Activated naive CD4-positive, alpha-beta T cell treated with anti-CD3 and anti-CD28 coated beads for 36 hours (primary cell): Measurements from ENCODE around the gene EOGT. TPM values are rescaled to one million over a fixed set of nuclear protein-coding genes. Genes with fewer than 3 reads are reported as not detected.

Experiments used
- CTCF ChIA-PET: fragments of 350-600 bp; sonication (Branson Sonifier 250); formaldehyde crosslinking; loops from one replicate; lab custom pipeline; 2021; ENCODE audit warnings: antibody characterized with exemption; lab: Charles Lee
- DNase-seq: peaks from one replicate; pipeline ENCODE4 v3.0.0-alpha.2; 2020
- H3K27ac Mint-ChIP-seq: one replicate; pipeline ENCODE4 v1.8.0; 2021; ENCODE audit warnings: mild to moderate bottlenecking, mixed read lengths
- H3K27me3 Mint-ChIP-seq: one replicate; pipeline ENCODE4 v1.8.0; 2021; ENCODE audit warnings: low read depth, mixed read lengths
- H3K36me3 Mint-ChIP-seq: one replicate; pipeline ENCODE4 v1.8.0; 2021; ENCODE audit warnings: low read depth, mixed read lengths
- H3K4me1 Mint-ChIP-seq: one replicate; pipeline ENCODE4 v1.8.0; 2021; ENCODE audit warnings: low read depth, mixed read lengths
- H3K4me3 Mint-ChIP-seq: one replicate; pipeline ENCODE4 v1.8.0; 2021; ENCODE audit warnings: mild to moderate bottlenecking, moderate library complexity, mixed read lengths
- H3K9me3 Mint-ChIP-seq: one replicate; pipeline ENCODE4 v1.8.0; 2021; ENCODE audit warnings: mixed read lengths
- intact Hi-C: fragments of 100-400 bp; cut with micrococcal nuclease; formaldehyde crosslinking; loops from one replicate; pipeline ENCODE4 v1.15.1; 2023
- total RNA-seq, 2 experiments: library from RNA; stranded (reverse); gene quantifications; one replicate each; pipeline ENCODE4 v1.2.3, GENCODE V29; 2021

The EOGT gene
- total RNA-seq, 2 experiments from 2014 or later: 4.8 TPM

DNA sequence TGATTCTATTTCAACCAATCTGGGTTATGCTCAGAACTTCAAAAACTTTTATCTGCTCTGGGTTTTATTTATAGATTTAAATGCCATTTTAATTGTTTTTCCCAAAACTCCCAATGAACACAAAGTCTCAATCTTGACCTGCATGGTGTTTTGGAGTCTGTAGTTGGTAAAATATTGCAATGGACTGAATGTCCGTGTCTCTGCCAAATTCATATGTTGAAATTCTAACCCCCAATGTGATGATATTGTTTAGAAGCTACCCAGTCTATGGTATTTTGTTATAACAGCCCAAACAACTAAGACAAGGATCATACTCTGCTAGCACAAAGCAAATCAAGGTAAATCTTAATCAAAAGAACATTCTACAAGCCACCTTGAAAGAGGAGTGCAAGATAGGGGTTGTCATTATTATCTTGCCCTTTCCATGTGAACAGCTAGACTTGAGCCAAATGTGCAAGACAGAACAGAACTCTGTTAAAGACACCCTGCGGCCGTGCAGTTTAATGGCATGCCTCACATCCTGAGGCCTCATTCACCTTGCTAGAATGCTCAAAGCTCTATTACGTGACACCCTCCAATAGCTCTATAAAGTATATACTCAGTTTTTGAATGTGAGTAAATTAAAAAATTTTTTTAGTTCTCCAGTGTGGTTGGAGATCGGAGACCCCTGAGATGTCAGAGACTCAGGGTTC is 7.5 kb downstream of the EOGT start:
- Mint-ChIP-seq H3K36me3 (peaks cover 16% of the 10 kb centered on the region), H3K27me3 (no peaks in the 10 kb centered on the region), H3K9me3 (no peaks in the 10 kb centered on the region), H3K27ac (no peak overlapping the region), H3K4me3 (no peak overlapping the region), H3K4me1 (no peaks in the 10 kb centered on the region)
- intact Hi-C loops: no loop called here
- no peak for DNase-seq
- CTCF ChIA-PET: interaction anchor here (0.6 kb wide), 1 partner anchor 92 kb away, joined by 3 read pairs; no protein-coding TSS in a partner anchor

GRCh38 chr3:69005071-69005790 is 8.3 kb downstream of the EOGT start:
- no peaks in the 10 kb centered on the region for H3K9me3 Mint-ChIP-seq
- no peak for DNase-seq

DNA sequence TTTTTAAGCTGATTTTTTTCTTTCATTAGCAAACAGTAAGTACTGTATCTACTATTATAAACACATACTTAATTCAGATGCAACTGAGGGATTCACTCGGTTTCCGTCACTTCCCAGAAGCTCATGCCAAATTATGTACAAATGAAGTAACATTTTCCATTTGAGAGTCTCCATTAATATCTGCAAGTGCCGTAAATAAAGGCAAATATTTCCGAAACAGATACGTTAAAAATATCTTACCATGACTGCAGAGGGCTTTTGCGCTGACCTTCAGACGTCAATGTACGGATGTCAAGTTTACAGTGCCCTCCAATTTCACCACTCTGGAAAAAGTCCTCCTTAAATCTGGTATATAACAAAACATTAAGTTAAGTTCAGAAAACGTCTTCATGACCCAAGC is 9.3 kb downstream of the EOGT start:
- Mint-ChIP-seq H3K36me3 (peaks cover 18% of the 10 kb centered on the region), H3K9me3 (no peaks in the 10 kb centered on the region), H3K4me1 (no peaks in the 10 kb centered on the region), H3K27ac (no peak overlapping the region), H3K4me3 (no peak overlapping the region), H3K27me3 (no peaks in the 10 kb centered on the region)
- CTCF ChIA-PET: no interaction called here
- intact Hi-C loops: no loop called here
- DNase-seq: no peak

More at GRCh38 chr3:69005071-69005790, 8.3 kb downstream of the EOGT start:
- no peak overlapping the region for H3K4me3 Mint-ChIP-seq
- intact Hi-C loops: no loop called here
- CTCF ChIA-PET: no interaction called here
- H3K4me1 Mint-ChIP-seq: no peaks in the 10 kb centered on the region
- no peak overlapping the region for H3K27ac Mint-ChIP-seq
- H3K36me3 Mint-ChIP-seq: peaks cover 16% of the 10 kb centered on the region
- H3K27me3 Mint-ChIP-seq: no peaks in the 10 kb centered on the region

DNA sequence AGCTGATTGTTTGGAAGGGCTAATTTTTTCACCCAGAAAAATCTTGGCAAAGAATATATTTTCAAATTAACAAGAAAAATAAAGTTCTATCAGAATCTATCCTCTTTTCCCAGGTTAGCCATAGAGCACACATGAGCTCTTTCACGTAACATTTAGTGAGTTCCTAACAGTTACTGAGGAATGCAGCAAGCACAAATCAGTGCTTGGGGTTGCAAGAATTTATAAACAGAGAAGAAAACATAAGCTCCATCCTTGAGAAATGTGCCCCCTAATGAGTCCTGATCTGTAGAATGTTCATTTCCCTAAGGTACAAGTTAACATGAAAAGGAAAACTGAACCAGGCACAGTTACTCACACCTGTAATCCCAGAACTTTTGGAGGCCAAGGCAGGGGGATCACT is 13.9 kb downstream of the EOGT start:
- no peak overlapping the region for H3K27ac Mint-ChIP-seq
- peaks cover 28% of the 10 kb centered on the region for H3K36me3 Mint-ChIP-seq
- no peaks in the 10 kb centered on the region for H3K27me3 Mint-ChIP-seq
- intact Hi-C loops: no loop called here
- H3K9me3 Mint-ChIP-seq: no peaks in the 10 kb centered on the region
- CTCF ChIA-PET: interaction anchor here (0.8 to 1.0 kb wide), 2 partner anchors 12 to 14 kb away, joined by 3 read pairs; partner anchors contain the start of gene EOGT
- no peak for DNase-seq
- no peak overlapping the region for H3K4me3 Mint-ChIP-seq
- H3K4me1 Mint-ChIP-seq: peaks cover 5% of the 10 kb centered on the region

- Mint-ChIP-seq H3K36me3 (peaks cover 27% of the 10 kb centered on the region), H3K27ac (no peak overlapping the region), H3K4me3 (no peak overlapping the region), H3K9me3 (no peaks in the 10 kb centered on the region), H3K27me3 (no peaks in the 10 kb centered on the region), H3K4me1 (peaks cover 5% of the 10 kb centered on the region)
- intact Hi-C loops: no loop called here
- no peak for DNase-seq
- CTCF ChIA-PET: interaction anchor here (0.6 to 1.0 kb wide), 3 partner anchors 12 to 378 kb away, joined by 3 read pairs; partner anchors contain the start of gene EOGT
Observed at GRCh38 chr3:68999158-68999557, 14.3 kb downstream of the EOGT start.

GRCh38 chr3:68997887-68998286 is 15.6 kb downstream of the EOGT start:
- CTCF ChIA-PET: no interaction called here
- Mint-ChIP-seq H3K36me3 (peaks cover 33% of the 10 kb centered on the region), H3K27ac (no peak overlapping the region), H3K4me1 (peaks cover 5% of the 10 kb centered on the region), H3K27me3 (no peaks in the 10 kb centered on the region), H3K9me3 (no peaks in the 10 kb centered on the region), H3K4me3 (no peak overlapping the region)
- intact Hi-C loops: no loop called here
- no peak for DNase-seq

DNA sequence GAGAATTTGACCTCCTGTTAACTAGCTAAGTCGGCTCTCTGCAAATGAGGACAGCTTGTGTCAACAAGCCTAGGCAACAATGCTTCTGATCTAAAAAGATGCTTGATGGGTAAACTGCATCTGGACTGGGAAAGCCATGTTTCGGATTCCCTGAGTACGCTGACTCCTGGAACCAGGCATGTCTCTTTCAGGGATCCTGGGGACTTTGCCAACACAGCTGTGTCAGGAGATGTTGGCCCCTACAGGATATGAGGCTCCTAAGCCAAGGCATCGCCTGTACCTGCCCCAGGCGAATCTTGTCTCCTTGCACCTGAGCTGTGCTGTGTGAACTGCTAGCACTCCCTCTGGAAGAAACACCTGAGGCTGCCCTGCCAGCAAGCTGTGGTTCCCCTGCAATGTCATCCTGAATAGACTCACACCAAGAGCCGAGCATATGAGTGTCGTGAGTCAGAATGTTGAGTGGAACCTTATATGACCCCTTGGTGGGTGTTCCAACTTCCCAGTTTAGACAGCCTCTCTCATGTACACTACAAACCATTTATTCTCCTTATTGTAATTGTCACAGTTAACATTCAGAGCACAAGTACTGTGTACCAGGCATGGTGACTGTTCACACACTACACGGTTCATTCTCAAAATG is 17.0 kb downstream of the EOGT start:
- no peak for DNase-seq
- intact Hi-C loops: no loop called here
- CTCF ChIA-PET: interaction anchor here (0.6 kb wide), 1 partner anchor 23 kb away, joined by 4 read pairs; no protein-coding TSS in a partner anchor
- Mint-ChIP-seq H3K4me1 (peaks cover 5% of the 10 kb centered on the region), H3K9me3 (no peaks in the 10 kb centered on the region), H3K4me3 (no peak overlapping the region), H3K27ac (no peak overlapping the region), H3K27me3 (no peaks in the 10 kb centered on the region), H3K36me3 (peaks cover 43% of the 10 kb centered on the region)

GRCh38 chr3:68988740-68989139 is 24.7 kb downstream of the EOGT start:
- CTCF ChIA-PET: no interaction called here
- Mint-ChIP-seq H3K27ac (no peak overlapping the region), H3K36me3 (peaks cover 40% of the 10 kb centered on the region), H3K27me3 (no peaks in the 10 kb centered on the region), H3K9me3 (no peaks in the 10 kb centered on the region), H3K4me3 (no peak overlapping the region), H3K4me1 (peaks cover 4% of the 10 kb centered on the region)
- no peak for DNase-seq
- intact Hi-C loops: no loop called here

DNA sequence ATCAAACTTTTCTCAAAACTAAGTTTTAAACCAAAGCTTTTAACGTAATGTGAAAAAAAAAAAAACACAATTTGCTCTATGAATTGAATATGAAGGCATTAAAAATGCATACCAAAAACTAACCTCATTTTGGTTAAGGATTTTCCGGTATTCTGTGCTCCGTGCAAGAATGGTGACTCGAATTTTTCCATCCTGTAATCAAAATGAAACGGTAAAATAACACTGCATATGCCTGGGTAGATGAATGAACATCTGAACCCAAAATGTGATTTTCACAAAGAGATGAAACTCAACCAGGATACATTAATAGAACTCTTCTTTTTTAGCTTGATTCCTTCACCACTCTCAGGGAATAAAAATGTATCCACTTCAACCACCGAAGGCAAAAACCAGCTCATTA is 26.2 kb downstream of the EOGT start:
- CTCF ChIA-PET: interaction anchor here (0.6 to 1.0 kb wide), 2 partner anchors 12 to 21 kb away, joined by 3 read pairs; no protein-coding TSS in a partner anchor

GRCh38 chr3:68986496-68987208 is 26.8 kb downstream of the EOGT start:
- no peak for DNase-seq
- H3K4me1 Mint-ChIP-seq: peaks cover 4% of the 10 kb centered on the region
- H3K27me3 Mint-ChIP-seq: no peaks in the 10 kb centered on the region
- H3K36me3 Mint-ChIP-seq: peaks cover 26% of the 10 kb centered on the region
- H3K27ac Mint-ChIP-seq: no peak overlapping the region
- CTCF ChIA-PET: interaction anchor here (0.6 to 1.0 kb wide), 2 partner anchors 13 to 22 kb away, joined by 3 read pairs; no protein-coding TSS in a partner anchor
- no peaks in the 10 kb centered on the region for H3K9me3 Mint-ChIP-seq
- intact Hi-C loops: no loop called here
- no peak overlapping the region for H3K4me3 Mint-ChIP-seq

More for the DNA sequence above, 26.2 kb downstream of the EOGT start:
- peaks cover 4% of the 10 kb centered on the region for H3K4me1 Mint-ChIP-seq
- no peak overlapping the region for H3K27ac Mint-ChIP-seq
- H3K4me3 Mint-ChIP-seq: no peak overlapping the region
- DNase-seq: no peak
- H3K27me3 Mint-ChIP-seq: no peaks in the 10 kb centered on the region
- H3K36me3 Mint-ChIP-seq: peaks cover 31% of the 10 kb centered on the region
- intact Hi-C loops: no loop called here
- no peaks in the 10 kb centered on the region for H3K9me3 Mint-ChIP-seq

DNA sequence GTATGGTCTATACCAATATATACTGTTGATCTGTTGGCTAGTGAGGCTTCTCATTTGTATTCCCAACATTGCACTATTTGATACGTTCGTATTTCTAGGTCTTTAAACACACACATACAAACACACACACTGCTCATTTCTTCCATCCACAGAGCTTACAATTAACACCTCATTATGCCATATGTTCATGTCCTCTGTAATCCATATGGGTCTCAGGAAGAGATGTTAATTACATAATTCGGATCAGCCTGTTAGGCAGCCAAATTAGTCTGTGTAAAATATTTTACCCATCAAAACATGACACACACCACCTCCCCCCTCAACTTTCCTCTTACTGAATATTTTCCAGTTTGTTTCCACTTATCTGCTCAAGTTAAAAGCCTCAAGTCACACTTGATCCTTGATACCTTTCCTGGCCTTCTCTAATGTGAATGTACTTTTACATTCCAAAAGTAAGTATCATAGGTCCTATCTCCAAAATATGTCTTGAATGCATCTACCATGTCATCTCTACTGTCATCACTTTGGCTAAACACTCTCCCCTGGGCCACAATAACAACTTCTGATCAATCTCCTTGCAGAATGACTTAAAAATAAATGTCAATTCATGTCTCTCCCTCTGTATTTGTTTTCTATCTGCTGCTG is 28.2 kb downstream of the EOGT start:
- Mint-ChIP-seq H3K27me3 (no peaks in the 10 kb centered on the region), H3K4me3 (no peak overlapping the region), H3K9me3 (no peaks in the 10 kb centered on the region), H3K36me3 (peaks cover 28% of the 10 kb centered on the region), H3K27ac (no peak overlapping the region), H3K4me1 (peaks cover 4% of the 10 kb centered on the region)
- no peak for DNase-seq
- CTCF ChIA-PET: no interaction called here
- intact Hi-C loops: no loop called here
